HUDEP-2 (cell line): ENCODE results near the gene TIMP1.

ENCODE experiments used
- DNase-seq, 76 experiments: peaks; one replicate each; lab custom pipeline; 2025; ENCODE audit not compliant: unreplicated experiment in 76 of 76; lab: John Stamatoyannopoulos, UW

TIMP1 gene

DNA sequence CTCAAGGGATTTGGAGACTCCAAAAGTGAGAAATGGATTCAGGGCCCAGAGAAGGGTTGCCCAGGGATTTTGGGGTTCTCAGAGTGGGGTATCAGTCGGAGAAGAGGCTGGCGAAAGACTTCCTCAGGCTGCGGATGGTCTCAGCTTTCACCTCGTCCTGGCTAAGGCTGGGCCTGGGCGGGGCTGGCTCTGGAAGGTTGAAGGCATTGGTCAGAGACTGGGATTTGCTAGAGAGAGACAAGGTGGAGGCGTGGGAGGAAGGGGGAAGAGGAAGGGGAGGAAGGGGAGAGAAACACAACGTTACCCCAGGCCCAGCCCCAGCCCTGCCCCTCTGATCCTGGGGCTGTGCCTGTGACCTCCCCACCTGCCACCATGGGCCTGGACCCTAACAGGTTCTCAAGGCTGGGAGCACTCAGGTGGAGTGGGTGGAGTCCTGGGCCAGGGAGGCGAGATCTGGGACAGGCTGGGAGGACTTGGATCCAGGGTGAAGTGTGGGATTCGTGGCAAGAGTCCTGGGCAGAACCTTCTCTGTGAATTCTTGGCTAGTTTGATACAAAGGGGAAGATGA lies 9.4 kb upstream of the TIMP1 start:
- no peak for DNase-seq

DNA sequence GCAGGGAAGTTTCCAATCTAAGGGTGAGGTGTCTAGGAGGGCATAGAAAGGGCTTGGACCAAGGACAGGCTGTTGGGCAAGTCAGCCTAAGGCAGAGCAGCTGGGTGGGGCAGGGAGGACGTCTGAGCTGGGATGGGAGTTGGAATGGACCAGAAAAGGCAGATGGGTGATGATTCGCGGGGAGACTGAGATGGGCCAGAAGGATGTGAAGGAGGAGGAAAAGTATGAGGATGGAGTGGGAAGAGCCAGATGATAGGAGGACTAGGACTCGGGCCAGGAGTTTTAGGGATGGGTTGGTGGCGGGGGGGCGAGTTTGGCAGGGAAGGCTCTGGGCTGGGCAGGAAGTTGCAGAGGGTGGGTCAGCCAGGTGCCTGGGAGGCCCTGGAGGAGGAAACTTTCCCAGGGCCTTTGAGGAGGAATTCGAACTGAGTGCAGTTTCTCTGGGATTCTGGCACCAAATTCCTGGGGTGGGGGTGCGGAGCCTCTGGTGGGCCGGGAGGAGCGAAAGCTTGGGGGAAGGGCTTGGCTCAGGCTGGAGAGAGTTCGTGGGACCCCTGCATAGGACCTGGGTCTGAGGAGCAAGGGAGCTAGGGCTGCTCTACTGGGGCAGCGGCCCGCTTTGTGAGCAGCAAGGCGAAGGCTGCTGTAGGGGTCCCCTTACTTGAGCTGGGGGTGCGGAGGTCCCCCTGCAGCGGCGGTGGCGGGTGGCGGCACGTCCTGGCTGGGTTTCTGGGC lies 8.7 kb upstream of the TIMP1 start:
- peak in 1 of 76 experiments; percentile 5 for DNase-seq

DNA sequence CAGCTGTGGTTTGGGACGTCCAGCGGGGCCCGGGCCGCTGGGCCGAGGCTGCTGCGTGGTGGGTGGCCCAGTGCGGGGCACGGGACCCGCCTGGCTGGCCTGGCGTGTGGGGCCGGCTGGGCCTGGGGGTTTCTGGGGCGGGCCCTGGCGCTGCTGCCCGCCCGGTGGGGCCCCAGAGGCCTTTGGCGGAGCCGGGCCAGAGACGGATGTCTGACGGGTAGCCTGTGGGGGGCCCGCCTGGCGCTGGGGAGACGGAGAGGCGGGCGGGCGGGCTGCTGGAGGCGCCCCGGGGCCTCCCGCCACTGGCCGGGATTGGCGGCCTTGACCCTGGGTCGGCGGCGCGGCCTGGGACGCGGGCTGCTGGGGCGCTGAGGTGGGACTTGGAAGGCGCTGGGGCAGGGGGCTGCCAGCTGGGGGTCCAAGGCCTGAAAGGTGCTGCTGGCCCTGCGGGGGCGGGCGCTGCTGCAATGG lies 8.1 kb upstream of the TIMP1 start:
- no peak for DNase-seq

DNA sequence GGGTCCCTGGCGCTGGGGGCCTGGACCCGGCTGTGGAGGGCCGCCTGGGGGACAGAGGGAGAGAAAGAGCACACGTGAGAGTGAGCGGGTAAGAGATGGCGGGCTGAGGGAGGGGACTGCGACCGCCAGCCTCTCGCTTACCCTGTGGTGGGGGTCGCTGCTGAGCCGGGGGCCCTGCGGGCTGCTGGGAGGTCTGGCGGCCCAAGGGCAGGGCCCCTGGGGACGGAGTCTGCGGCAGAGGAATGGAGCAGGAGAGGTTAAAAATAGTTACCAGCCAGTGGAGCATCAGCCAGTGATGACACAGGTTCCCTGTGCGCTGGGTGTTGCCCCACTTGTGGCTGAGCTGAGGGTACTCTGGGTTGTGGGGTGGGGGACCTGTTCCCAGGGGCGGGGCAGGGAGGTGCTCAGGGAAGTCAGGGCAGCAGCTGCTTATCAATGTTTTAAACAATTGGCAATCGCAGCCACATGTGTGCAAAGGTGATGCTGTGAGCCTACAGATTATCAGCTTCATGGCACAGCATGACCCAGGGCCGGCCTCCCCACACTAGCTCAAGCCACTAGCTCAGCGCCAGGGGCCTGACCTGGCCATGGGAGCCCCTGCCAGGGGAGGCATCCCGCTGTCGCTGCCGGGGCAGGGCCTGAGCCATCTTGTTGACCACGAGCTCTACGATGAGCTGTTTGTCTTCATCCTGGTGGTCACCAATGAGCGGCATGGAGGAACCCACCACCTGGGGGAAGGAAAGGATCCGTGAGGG lies 7.5 kb upstream of the TIMP1 start:
- peak in 60 of 76 experiments; percentile 1 to 75 (median 28) for DNase-seq

DNA sequence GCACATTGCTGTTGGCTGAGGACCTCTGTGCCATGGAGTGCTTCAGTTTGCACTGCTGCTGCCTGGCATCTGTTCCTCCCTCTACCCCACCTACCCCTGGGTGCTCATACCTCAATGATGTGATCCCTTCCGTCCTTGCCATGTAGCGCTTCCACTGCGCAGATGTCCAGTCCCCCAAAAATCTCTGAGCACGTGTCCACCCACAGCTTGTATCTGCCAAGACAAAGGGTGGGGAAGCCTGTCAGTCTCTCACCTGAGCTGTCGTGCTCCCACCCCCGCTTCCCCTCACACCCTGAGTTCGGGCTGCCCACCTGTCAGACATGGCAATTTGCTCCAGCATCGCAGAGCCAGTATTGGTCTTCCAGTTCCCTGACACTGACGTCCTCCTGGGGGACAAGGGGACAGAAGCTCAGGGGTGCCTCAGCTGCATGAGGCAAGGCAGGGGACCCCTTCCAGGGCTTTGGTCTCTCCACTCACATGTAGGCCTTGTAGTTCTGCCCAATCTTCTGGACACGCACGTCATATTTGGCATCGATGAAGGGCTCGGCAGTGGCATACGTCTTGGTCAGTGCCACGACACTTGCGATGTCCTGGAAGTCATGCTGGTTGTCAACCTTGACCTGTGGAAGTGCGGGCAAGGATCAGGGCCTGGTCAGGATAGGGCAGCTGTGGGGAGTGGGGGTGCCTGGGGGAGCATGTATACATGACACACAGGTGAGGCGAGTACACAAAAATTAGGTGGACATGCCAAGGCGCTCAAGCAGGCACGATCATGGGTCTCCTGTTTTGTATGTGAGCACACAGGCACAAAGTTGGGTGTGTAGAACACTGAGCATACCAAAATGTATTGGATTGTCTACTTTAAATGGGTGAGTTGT lies 6.0 kb upstream of the TIMP1 start:
- DNase-seq: no peak

DNA sequence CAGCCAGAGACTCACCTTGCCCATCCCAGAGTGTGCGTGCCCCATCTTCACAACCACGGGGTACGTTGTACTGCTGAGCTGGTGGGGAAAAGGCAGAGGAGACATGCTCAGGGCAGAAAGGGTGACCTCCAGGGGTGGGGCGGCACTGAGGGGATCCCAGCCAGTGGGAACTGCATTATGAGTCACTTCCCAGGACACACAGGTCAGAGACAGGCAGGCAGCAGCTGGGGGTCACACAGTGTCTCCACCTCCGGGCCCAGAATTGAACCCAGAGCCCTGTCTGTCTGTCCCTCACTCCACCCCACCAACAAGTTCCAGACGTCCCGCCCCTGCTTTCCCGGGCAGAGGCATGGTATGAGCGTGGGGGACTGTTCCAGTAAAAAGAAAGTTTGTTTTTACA lies 4.8 kb upstream of the TIMP1 start:
- DNase-seq: no peak

DNA sequence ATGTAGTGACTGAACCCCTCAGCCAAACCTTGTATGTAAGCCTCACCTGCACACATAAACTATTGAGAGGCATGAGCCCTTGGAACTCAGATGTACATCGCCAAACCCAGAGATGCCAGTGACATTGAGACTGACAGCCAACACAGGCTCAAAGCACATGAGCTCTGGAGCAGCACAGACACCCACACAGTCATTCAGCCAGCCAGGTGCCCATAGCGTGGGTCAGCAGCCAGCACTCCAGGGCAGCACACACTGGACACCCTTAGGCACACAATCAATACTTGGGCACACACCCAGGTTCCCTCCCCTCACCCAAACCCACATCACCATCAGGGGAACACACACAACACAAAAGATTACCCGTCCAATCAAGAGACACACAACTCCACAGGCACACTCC lies 4.3 kb upstream of the TIMP1 start:
- no peak for DNase-seq

DNA sequence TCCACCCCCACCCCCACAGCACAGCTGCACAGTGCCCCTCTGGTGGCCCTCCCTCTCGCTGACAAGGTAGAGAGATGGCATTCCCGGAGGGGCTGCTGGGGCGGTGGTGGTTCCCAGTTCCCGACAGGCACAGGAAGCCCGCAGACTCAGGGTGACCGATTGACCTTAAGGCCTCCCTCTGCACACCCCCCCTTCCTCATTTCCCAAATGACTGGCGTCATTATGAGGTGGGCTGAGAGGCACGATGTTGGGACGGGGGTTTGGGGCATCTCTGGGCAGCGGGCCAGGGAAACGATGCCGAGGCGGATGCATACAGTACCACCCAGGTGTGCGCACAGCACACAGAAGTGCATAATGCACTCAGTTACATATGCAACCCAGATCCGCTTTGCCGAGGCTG lies 3.5 kb upstream of the TIMP1 start:
- DNase-seq: no peak

DNA sequence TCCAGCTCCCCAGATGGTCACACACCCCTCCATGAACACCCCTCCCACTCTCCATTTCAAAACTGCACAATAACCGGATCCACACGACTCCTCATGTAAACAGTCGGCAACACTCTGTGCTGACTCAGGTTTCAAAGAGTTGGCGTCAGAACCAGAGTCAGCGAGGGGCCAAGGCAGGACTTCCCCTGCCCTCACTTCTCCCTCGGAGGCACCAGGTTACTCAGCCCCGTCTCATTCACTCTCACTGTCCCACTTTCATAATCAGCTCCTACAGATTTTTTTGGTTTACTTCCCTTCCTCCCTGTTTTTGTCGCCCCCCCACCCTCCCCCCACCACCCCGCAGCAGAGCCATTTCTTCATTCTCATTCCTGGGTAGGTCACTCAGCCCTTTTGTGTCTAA lies 2.7 kb upstream of the TIMP1 start:
- DNase-seq: no peak

DNA sequence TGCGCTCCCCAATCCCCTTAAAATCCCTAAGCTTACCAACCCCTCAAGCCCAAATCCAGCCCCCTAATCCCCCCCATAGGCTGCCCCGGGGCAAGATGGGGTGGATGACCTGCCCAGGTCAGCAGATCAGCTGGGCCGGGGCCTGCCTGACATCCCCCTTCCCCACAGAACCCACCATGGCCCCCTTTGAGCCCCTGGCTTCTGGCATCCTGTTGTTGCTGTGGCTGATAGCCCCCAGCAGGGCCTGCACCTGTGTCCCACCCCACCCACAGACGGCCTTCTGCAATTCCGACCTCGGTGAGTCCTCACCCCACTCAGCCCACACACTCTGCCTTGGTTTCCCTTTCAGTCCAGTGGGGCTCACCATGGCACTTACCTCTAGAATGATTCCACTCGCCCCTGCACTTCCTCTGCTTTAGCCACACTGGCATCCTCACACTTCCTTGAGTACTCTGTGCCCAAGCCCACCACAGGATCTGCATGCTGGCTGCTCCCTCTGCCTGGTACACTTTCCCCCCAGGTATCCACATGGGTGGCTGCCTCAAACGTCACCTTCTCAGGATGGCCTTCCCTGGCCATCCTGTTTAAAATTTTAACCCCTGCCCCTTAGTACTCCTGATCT lies 1.1 kb downstream of the TIMP1 start:
- no peak for DNase-seq

DNA sequence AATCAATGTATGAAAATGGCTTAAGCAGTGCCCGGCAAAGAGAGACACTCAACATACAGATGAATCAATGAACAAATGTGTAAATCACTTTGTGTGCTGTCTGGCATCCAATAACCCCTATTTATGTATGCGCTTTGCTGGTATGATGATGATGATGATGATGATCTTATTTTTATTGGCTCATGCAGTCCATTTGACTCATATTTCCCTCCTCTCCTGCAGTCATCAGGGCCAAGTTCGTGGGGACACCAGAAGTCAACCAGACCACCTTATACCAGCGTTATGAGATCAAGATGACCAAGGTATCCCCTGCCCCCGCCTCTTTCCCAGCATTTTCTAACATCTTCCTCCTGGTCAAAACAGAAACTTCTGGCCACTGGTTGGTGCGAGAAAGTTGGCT lies 2.5 kb downstream of the TIMP1 start:
- DNase-seq: no peak

DNA sequence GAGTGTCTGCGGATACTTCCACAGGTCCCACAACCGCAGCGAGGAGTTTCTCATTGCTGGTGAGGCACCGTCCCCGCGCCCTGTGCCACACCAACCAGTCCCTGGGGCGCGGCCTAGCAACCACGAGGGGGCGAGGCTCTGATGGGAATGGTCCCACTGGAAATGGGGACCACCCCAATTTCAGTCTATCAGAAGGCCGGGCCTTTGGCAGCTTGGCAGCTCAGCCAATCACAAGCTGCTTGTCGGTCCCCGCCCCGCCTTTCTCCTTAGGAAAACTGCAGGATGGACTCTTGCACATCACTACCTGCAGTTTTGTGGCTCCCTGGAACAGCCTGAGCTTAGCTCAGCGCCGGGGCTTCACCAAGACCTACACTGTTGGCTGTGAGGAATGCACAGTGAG lies 3.0 kb downstream of the TIMP1 start:
- no peak for DNase-seq

DNA sequence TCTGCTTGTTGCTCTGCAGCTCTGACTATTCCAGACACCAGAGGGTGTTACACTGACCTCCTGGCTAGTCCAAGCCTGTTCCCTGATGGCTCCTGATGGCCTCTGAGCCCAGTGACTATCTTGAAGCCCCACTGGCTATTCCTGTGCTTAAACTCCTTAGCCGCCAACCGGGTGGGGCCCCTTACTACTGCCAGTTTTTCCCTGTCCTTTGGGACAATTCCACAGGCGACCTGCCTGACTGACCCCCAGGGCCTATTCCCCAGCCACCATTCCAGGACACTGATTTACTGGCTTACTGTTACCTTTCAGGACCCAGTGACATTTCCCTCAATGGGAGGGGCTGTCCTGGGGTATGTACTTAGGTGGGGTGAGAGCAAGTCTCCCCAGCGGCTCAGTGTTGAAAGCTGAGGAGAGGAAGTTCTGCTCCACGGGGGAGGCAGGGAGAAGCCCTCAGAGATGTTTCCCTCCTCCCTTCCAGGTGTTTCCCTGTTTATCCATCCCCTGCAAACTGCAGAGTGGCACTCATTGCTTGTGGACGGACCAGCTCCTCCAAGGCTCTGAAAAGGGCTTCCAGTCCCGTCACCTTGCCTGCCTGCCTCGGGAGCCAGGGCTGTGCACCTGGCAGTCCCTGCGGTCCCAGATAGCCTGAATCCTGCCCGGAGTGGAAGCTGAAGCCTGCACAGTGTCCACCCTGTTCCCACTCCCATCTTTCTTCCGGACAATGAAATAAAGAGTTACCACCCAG lies 4.0 kb downstream of the TIMP1 start:
- no peak for DNase-seq

DNA sequence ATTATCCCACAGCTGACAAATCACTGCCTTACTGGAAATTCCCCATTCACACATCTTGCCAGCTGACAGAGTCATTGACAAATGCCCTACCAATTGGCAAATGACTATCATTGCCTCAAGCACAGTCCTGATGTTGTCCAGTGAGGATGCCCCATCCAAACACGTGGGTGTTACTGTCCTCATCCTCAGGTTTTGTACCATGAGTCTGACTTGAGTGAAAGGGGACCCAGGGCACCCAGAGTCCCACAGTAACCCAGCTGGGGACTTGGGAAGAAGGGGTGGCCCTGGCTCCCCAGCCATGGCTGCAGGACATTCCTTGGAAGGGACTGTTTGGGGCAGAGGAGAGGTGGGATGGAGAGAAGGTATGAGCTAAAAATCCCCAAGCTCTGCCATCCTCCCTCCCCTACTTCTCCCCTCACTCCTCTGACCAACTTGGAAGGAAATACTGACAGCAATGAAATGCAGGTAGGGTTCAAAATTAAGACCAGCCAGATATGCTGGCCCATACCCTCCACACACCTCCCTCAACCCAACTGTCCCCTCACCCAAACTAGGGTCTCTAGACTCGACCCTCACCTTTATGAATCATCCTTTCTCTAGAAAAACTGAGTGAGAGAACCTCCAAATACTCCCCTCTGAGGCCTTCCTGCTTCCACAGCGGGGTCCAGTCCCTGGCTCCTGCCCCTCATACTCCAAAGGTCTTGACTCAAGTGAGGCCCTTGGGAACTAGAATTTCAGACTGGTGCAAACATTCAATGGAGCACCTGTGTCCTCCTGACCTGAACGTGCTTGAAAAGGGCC lies 5.1 kb downstream of the TIMP1 start:
- DNase-seq: no peak

DNA sequence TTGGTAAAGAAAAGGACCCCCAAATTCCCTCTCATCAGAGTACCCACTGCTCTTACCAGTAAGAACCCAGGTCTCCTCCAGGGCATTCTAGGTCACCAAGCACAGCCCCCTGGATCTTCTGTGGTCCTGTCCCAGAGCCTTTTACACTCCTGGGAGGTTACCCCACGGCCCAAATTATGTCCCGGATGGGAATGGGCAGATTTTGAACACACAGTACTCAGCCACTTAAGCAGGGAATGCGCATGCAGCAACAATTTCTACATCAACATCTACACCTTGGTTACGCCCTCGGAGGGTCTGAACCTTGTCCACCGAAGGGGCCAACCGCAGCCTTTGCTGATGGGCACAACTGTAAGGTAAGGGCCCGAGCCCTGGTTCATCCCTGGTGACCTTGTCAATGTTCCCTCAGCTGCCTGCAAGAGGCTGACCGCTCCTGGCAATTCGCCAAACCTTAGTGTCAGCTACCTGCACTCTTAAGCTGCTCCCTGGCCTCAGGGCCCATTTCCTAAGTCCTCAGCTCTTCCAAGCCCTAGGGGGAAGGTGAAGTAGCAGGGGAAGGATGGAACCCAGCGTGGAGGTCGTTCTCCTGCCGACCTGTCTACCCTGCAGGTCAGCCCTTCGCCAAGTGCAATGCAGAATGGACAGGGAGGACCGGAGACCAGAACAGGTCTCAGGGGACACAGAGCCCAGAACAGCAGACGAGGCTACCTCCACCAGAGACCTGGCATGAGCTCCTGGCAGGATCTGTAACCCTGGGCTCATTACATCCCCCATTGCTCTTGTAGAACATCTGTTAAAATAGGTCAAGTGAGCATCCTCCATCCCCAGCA lies 5.9 kb downstream of the TIMP1 start:
- no peak for DNase-seq

DNA sequence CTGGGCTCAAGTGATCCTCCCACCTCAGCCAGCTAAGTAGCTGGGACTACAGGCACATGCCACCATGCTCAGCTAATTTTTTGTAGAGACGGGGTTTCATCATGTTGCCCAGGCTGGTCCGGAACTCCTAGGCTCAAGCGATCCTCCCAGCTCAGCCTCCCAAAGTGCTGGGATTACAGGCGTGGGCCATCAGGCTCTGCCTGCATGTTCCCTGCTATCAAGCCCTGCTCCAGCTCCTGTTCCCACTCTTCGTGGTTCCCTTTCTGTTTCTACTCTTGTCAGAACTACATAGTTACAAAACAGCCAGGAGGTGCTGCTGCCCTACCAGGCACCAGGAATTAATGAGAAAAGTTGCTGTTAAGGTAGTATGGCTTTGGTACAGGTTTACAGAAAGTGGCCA lies 8.7 kb downstream of the TIMP1 start:
- no peak for DNase-seq

DNA sequence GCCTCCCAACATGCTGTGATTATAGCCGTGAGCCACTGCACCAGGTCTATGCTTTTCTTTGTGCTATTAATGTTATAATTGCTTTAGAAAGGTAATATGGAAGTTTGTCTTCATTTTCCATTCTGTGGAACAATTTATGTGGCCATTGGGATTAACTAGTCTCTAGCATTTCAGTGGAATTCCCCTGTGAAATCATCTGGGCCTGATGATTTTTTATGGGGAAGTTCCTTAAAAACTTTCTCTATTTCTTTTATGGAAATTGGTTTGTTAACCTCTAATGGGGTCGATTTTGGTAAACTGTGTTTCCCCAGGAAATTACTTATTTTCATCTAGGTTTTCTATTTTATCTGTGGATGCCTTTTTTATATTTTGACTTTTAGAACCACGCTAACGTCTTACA lies 11.3 kb downstream of the TIMP1 start:
- no peak for DNase-seq

DNA sequence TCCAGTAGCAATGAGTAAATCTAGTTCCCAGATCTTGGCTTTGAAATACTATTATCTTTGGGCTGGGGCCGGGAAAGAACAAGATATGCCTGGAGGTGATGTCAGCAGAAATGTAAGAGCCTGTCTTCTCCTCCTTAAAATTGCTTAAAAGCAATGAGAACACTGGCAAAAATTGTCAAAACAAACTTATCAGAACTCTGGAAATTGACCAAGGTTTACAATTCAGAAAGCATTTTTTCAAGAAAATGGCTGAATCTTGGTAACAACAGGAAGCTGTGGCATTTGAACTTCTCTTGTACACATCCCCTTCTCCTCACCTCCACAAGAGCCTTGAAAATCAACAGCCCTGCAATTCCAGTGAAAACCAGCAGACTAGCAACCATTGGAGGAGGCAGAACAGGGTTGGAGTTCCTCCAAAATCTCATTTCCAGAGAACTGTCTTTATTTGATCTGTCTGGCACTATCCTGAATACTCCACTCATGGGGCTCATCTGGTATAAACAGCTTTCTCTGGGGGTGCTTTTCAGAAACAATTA lies 13.5 kb downstream of the TIMP1 start:
- no peak for DNase-seq
